Ovary (tissue), 9 donors: ENCODE measurements around the gene ZNF346. TPM values are rescaled to one million over a fixed set of nuclear protein-coding genes. Genes with fewer than 3 reads are reported as not detected.

Source experiments
- DNase-seq, 5 donors: peaks; one replicate each; pipeline ENCODE4 v3.0.0-alpha.2; 2019 to 2020
- H3K27ac ChIP-seq, 2 donors: fragments of 200-600 bp; one replicate each; pipeline versions ENCODE4 v1.5.1 to v1.8.0; 2019 to 2022
- H3K27me3 ChIP-seq: fragments of 200-600 bp; one replicate; pipeline ENCODE4 v1.8.0; 2022
- H3K36me3 ChIP-seq: fragments of 200-600 bp; sonication (generic); one replicate; pipeline ENCODE4 v1.5.1; 2019
- H3K4me1 ChIP-seq: one replicate; pipeline ENCODE4 v1.8.1; 2013; ENCODE audit warnings: mild to moderate bottlenecking, moderate library complexity; ENCODE audit not compliant: insufficient read depth
- H3K4me3 ChIP-seq: fragments of 200-600 bp; sonication (generic); one replicate; pipeline ENCODE4 v1.5.1; 2017
- H3K9me3 ChIP-seq, 2 donors: fragments of 200-600 bp in 1 of 2; sonication (generic) in 1 of 2; one replicate each; pipeline versions ENCODE4 v1.5.1 to v1.8.1; 2013 to 2019; ENCODE audit warnings: mild to moderate bottlenecking in 1 of 2, moderate library complexity in 1 of 2
- EP300 ChIP-seq: sonication (generic); formaldehyde crosslinking; IDR thresholded peaks from one replicate; pipeline ENCODE4 v1.6.1; 2017; ENCODE audit warnings: antibody characterized with exemption
- POLR2A ChIP-seq: fragments of 450-650 bp; IDR thresholded peaks from one replicate; pipeline ENCODE4 v1.6.1; 2017; ENCODE audit warnings: antibody characterized with exemption, mild to moderate bottlenecking, moderate library complexity
- WGBS, 3 donors: extraction: QIAGEN DNeasy Blood & Tissue Kit in 1 of 3; methylation state at CpG; one replicate each; pipeline versions ENCODE4 v1.1.5 to v1.1.7; 2013 to 2017; 5-methylcytosine and 5-hydroxymethylcytosine counted together
- intact Hi-C, 4 donors: fragments of 100-400 bp; cut with DNase I; formaldehyde crosslinking; loops; one replicate each; pipeline versions ENCODE4 v1.11.0 to v1.15.1; 2022 to 2023
- polyA plus RNA-seq, 2 donors: library from polyadenylated mRNA; stranded (reverse); fragments of 200-250 nt in 1 of 2; fragments of 350-450 nt in 1 of 2; fragmentation: Illumina TruSeq in 1 of 2; extraction: RNeasy Lipid Tissue Mini Kit (QIAGEN cat#74804) in 1 of 2; gene quantifications; one replicate each; pipeline ENCODE4 v1.2.3, GENCODE V29; 2013 to 2014
- total RNA-seq, 7 donors: library from RNA; depleted of rRNA in 2 of 7; stranded (reverse); fragments of >200 nt in 2 of 7; fragmentation: NEBNext Ultra II Directional in 3 of 7; extraction: Animal tissue kit (Norgen Biotek cat#: 25700) in 3 of 7; gene quantifications; one replicate each; pipeline versions ENCODE4 v1.1.0 to v1.2.4, GENCODE V29; 2016 to 2023
- TF ChIP-seq, protein P1 (sequence below), 3 donors: fragments of 450-650 bp in 2 of 3; fragments of 200-600 bp in 1 of 3; IDR thresholded peaks; one replicate each; pipeline versions ENCODE4 v1.5.1 to v1.8.0; 2016 to 2022; ENCODE audit warnings: antibody characterized with exemption in 3 of 3, mild to moderate bottlenecking in 1 of 3
- donor health status: DM: no; HTN: no; CAD: no; lungs with moderate emphysema.
- donor health status: DM: no; HTN: no; CAD: no.
- donor health status: Bipolar disorder and iron deficiency.
- donor health status: DM: yes; HTN: yes; CAD: no.
- donor health status: DM: no; HTN: no; CAD: no.
- donor health status: DM: yes; HTN: yes; CAD: no.

The ZNF346 gene
- total and polyA plus RNA-seq, 9 donors, result 15.2 to 27.7 (median 24.2) TPM

DNA sequence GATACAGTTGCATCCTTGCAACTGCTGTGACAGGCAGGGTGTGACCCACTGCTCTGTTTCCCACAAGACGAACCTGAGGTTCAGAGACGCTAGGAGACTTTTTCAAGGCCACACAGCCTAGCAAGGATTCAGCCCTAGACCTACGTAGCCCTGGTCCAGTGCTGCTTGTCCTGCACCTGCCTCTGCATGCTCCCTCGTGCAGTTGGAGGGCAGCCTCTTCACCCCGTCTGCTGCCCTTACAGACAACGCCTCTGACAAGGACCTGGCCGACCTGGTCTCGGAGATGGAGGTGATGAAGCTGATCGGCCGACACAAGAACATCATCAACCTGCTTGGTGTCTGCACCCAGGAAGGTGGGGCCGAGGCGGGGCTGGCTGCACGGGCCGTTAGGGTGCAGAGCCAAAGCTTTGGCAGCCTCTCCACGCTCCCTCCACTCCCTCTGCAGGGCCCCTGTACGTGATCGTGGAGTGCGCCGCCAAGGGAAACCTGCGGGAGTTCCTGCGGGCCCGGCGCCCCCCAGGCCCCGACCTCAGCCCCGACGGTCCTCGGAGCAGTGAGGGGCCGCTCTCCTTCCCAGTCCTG lies 72.7 kb downstream of the ZNF346 start:
- peak in 3 of 5 donors; percentile 31 to 54 (median 54) for DNase-seq
- TF ChIP-seq EP300, result no peak
- TF ChIP-seq POLR2A, result no peak
- TF ChIP-seq, protein P1, sequence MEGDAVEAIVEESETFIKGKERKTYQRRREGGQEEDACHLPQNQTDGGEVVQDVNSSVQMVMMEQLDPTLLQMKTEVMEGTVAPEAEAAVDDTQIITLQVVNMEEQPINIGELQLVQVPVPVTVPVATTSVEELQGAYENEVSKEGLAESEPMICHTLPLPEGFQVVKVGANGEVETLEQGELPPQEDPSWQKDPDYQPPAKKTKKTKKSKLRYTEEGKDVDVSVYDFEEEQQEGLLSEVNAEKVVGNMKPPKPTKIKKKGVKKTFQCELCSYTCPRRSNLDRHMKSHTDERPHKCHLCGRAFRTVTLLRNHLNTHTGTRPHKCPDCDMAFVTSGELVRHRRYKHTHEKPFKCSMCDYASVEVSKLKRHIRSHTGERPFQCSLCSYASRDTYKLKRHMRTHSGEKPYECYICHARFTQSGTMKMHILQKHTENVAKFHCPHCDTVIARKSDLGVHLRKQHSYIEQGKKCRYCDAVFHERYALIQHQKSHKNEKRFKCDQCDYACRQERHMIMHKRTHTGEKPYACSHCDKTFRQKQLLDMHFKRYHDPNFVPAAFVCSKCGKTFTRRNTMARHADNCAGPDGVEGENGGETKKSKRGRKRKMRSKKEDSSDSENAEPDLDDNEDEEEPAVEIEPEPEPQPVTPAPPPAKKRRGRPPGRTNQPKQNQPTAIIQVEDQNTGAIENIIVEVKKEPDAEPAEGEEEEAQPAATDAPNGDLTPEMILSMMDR (IDR thresholded peaks at IDR 0.05), result no peak
- peaks cover 36% of the 10 kb centered on the region for H3K4me1 ChIP-seq
- intact Hi-C loops, result no loop called here
- H3K27ac ChIP-seq, result peak overlapping the region in 1 of 2 donors; percentile 37
- no peaks in the 10 kb centered on the region for H3K27me3 ChIP-seq
- H3K36me3 ChIP-seq, result no peaks in the 10 kb centered on the region
- H3K4me3 ChIP-seq, result no peak overlapping the region
- H3K9me3 ChIP-seq, result no peaks in the 10 kb centered on the region
- 37 to 64% (median 43%) methylated on average over 22 to 28 of the region's 28 CpGs for WGBS, 3 donors

DNA sequence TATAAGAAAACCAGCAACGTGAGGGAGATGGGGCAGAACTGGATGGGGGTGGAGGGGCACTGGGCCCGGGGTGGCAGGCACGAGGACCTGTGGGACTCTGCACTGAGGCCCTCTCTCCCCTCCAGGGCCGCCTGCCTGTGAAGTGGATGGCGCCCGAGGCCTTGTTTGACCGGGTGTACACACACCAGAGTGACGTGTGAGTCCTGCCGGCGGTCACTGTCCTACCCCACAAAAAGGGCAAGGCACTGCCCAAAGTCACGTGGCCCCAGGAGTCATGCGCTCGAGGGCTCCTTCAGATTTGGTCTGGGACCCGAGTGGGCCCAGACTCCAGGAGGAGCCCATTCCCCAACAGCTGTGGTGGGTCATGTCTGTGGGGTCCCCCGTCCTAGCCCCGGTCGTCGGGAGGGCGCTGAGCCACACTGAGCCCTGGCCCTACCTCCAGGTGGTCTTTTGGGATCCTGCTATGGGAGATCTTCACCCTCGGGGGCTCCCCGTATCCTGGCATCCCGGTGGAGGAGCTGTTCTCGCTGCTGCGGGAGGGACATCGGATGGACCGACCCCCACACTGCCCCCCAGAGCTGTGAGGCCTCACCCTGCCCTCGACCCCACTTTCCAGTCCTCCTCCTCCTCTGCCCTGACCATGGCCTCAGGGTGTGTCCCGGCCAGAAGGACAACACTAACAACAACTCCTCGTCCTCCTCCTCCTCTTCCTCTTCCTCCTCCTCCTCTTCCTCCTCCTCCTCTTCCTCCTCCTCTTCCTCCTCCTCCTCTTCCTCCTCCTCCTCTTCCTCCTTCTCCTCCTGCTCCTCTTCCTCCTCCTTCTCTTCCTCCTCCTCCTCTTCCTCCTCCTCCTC lies 73.9 kb downstream of the ZNF346 start:
- Histone ChIP-seq H3K36me3 (no peaks in the 10 kb centered on the region), H3K4me1 (peaks cover 36% of the 10 kb centered on the region), H3K27me3 (no peaks in the 10 kb centered on the region), H3K4me3 (no peak overlapping the region), H3K9me3 (no peaks in the 10 kb centered on the region), H3K27ac (peak overlapping the region in 1 of 2 donors; percentile 37)
- intact Hi-C loops, result no loop called here
- 71 to 87% (median 79%) methylated on average over 23 to 29 of the region's 29 CpGs for WGBS, 3 donors
- TF ChIP-seq, protein P1 (IDR thresholded peaks at IDR 0.05), result no peak
- TF ChIP-seq POLR2A, result no peak
- no peak for TF ChIP-seq EP300
- peak in 1 of 5 donors; percentile 47 for DNase-seq

DNA sequence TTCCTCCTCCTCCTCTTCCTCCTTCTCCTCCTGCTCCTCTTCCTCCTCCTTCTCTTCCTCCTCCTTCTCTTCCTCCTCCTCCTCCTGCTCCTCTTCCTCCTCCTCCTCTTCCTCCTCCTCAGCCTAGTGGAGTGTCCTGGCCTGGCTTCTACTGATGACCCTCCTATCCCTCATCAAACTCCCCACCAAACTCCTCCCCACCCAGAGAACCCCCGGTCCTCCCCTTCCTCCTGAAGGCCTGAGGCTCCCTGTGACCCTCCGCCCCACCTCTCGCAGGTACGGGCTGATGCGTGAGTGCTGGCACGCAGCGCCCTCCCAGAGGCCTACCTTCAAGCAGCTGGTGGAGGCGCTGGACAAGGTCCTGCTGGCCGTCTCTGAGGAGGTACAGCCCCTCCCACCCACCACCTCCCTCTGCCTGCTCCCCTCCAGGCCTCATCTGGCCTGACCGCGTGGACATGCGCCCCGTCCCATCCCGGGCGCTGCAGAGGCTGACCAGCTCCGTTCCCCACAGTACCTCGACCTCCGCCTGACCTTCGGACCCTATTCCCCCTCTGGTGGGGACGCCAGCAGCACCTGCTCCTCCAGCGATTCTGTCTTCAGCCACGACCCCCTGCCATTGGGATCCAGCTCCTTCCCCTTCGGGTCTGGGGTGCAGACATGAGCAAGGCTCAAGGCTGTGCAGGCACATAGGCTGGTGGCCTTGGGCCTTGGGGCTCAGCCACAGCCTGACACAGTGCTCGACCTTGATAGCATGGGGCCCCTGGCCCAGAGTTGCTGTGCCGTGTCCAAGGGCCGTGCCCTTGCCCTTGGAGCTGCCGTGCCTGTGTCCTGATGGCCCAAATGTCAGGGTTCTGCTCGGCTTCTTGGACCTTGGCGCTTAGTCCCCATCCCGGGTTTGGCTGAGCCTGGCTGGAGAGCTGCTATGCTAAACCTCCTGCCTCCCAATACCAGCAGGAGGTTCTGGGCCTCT lies 74.8 kb downstream of the ZNF346 start:
- 67 to 87% (median 72%) methylated on average over 28 to 30 of the region's 30 CpGs for WGBS, 3 donors
- Histone ChIP-seq H3K27me3 (no peaks in the 10 kb centered on the region), H3K4me1 (peaks cover 36% of the 10 kb centered on the region), H3K9me3 (no peaks in the 10 kb centered on the region), H3K4me3 (no peak overlapping the region), H3K27ac (peak overlapping the region in 1 of 2 donors; percentile 34), H3K36me3 (no peaks in the 10 kb centered on the region)
- peak in 1 of 5 donors; percentile 30 for DNase-seq
- intact Hi-C loops, result no loop called here
- TF ChIP-seq, protein P1 (IDR thresholded peaks at IDR 0.05), result no peak
- TF ChIP-seq EP300 (no peak), POLR2A (no peak)

DNA sequence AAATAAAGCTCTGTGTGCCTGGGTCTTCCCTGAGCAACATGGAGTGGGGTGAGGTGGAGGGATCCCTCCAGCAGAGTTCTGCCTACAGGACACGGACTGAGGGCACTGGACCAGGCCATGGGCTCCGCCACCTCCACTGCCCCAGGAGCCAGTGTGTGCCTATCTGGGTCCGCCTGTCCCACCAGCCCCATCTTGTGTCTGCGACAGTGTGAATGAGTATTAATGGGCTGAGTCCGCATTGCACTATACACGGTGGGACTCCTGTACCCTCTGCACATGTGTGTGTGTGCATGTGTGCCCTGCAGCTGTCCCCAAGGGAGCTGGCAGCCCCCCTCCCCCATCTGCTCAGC lies 75.6 kb downstream of the ZNF346 start:
- 59 to 72% (median 64%) methylated on average over 6 of the region's 6 CpGs for WGBS, 3 donors
- intact Hi-C loops, result no loop called here
- Histone ChIP-seq H3K36me3 (no peaks in the 10 kb centered on the region), H3K9me3 (no peaks in the 10 kb centered on the region), H3K4me3 (no peak overlapping the region), H3K27ac (peak overlapping the region in 1 of 2 donors; percentile 34), H3K27me3 (no peaks in the 10 kb centered on the region), H3K4me1 (peaks cover 36% of the 10 kb centered on the region)
- no peak for DNase-seq
- TF ChIP-seq, protein P1 (IDR thresholded peaks at IDR 0.05), result no peak
- TF ChIP-seq POLR2A (no peak), EP300 (no peak)
